H9 (cell line): ENCODE data around the gene CCM2L. TPM values are rescaled to one million over a fixed set of nuclear protein-coding genes. Genes with fewer than 3 reads are reported as not detected.

Experiments
- DNase-seq: peaks from one replicate; pipeline ENCODE4 v3.0.0-alpha.2; 2017
- H2AFZ ChIP-seq: one replicate; pipeline ENCODE4 v1.6.1; 2013; ENCODE audit warnings: mild to moderate bottlenecking, low read length, control low read depth, moderate library complexity
- H2AK5ac ChIP-seq: 2 replicates; pipeline ENCODE4 v1.6.1; 2013; ENCODE audit warnings: low read length, control low read depth, mixed read lengths; ENCODE audit not compliant: insufficient read length
- H2BK120ac ChIP-seq: one replicate; pipeline ENCODE4 v1.6.1; 2013; ENCODE audit warnings: low read depth, mild to moderate bottlenecking, low read length, control low read depth, inconsistent platforms; ENCODE audit not compliant: poor library complexity, severe bottlenecking
- H2BK12ac ChIP-seq: 2 replicates; pipeline ENCODE4 v1.6.1; 2013; ENCODE audit warnings: low read length, control low read depth, mixed read lengths, low read depth; ENCODE audit not compliant: insufficient read length
- H2BK15ac ChIP-seq: 2 replicates; pipeline ENCODE4 v1.6.1; 2013; ENCODE audit warnings: low read depth, low read length, control low read depth
- H2BK20ac ChIP-seq: one replicate; pipeline ENCODE4 v1.6.1; 2013; ENCODE audit warnings: low read depth, mild to moderate bottlenecking, low read length, control low read depth, inconsistent platforms; ENCODE audit not compliant: poor library complexity, severe bottlenecking
- H2BK5ac ChIP-seq: 2 replicates; pipeline ENCODE4 v1.6.1; 2013; ENCODE audit warnings: low read length, control low read depth, mixed read lengths; ENCODE audit not compliant: insufficient read length
- H3K14ac ChIP-seq: 2 replicates; pipeline ENCODE4 v1.6.1; 2013; ENCODE audit warnings: low read length, control low read depth; ENCODE audit not compliant: insufficient read depth
- H3K18ac ChIP-seq: 2 replicates; pipeline ENCODE4 v1.6.1; 2013; ENCODE audit warnings: low read depth, mild to moderate bottlenecking, mixed read lengths, low read length, control low read depth; ENCODE audit not compliant: insufficient read length
- H3K23ac ChIP-seq: 2 replicates; pipeline ENCODE4 v1.6.1; 2013; ENCODE audit warnings: low read length, control low read depth, mixed read lengths, low read depth; ENCODE audit not compliant: insufficient read length
- H3K23me2 ChIP-seq: 2 replicates; pipeline ENCODE4 v1.6.1; 2013; ENCODE audit warnings: low read depth, mild to moderate bottlenecking, mixed read lengths, low read length, control low read depth; ENCODE audit not compliant: insufficient read length, poor library complexity, severe bottlenecking
- H3K27ac ChIP-seq: 2 replicates; pipeline ENCODE4 v1.5.1; 2013; ENCODE audit warnings: low read length, control low read depth, mixed read lengths, low read depth; ENCODE audit not compliant: insufficient read length
- H3K27me3 ChIP-seq: 2 replicates; pipeline ENCODE4 v1.6.1; 2013; ENCODE audit warnings: low read length, control low read depth, inconsistent platforms; ENCODE audit not compliant: insufficient read depth
- H3K4ac ChIP-seq: 2 replicates; pipeline ENCODE4 v1.6.1; 2013; ENCODE audit warnings: low read depth, mild to moderate bottlenecking, control low read depth, inconsistent platforms, low read length, moderate library complexity
- H3K4me1 ChIP-seq: 2 replicates; pipeline ENCODE4 v1.6.1; 2013; ENCODE audit warnings: low read length, control low read depth, inconsistent platforms; ENCODE audit not compliant: insufficient read depth
- H3K4me2 ChIP-seq: 2 replicates; pipeline ENCODE4 v1.6.1; 2013; ENCODE audit warnings: low read length, control low read depth, mixed read lengths; ENCODE audit not compliant: insufficient read length, insufficient read depth
- H3K56ac ChIP-seq: 2 replicates; pipeline ENCODE4 v1.6.1; 2013; ENCODE audit warnings: low read depth, mild to moderate bottlenecking, mixed read lengths, low read length, control low read depth; ENCODE audit not compliant: insufficient read length
- H3K79me1 ChIP-seq: 2 replicates; pipeline ENCODE4 v1.6.1; 2013; ENCODE audit warnings: low read depth, mild to moderate bottlenecking, moderate library complexity, low read length, control low read depth, inconsistent platforms; ENCODE audit not compliant: insufficient read depth, poor library complexity, severe bottlenecking
- H3K79me2 ChIP-seq: 2 replicates; pipeline ENCODE4 v1.6.1; 2013; ENCODE audit warnings: low read length, control low read depth, inconsistent platforms; ENCODE audit not compliant: insufficient read depth
- H3K9ac ChIP-seq: 2 replicates; pipeline ENCODE4 v1.6.1; 2013; ENCODE audit warnings: low read length, control low read depth, mixed read lengths; ENCODE audit not compliant: insufficient read length; ENCODE audit errors: extremely low read depth
- H3K9me3 ChIP-seq: one replicate; pipeline ENCODE4 v1.6.1; 2013; ENCODE audit warnings: low read depth, low read length, inconsistent platforms; ENCODE audit not compliant: control insufficient read depth
- H3T11ph ChIP-seq: one replicate; pipeline ENCODE4 v1.6.1; 2013; ENCODE audit warnings: mild to moderate bottlenecking, low read length, control low read depth, inconsistent platforms
- H4K20me1 ChIP-seq: one replicate; pipeline ENCODE4 v1.6.1; 2013; ENCODE audit not compliant: control insufficient read depth, insufficient read length, insufficient read depth
- H4K5ac ChIP-seq: 2 replicates; pipeline ENCODE4 v1.6.1; 2013; ENCODE audit warnings: low read depth, mild to moderate bottlenecking, mixed read lengths, low read length, control low read depth; ENCODE audit not compliant: insufficient read length
- H4K8ac ChIP-seq: replicated peaks from 2 replicates; pipeline ENCODE4 v1.6.1; 2013; ENCODE audit warnings: low read length, control low read depth, mixed read lengths, low read depth; ENCODE audit not compliant: insufficient read length
- H4K91ac ChIP-seq: 2 replicates; pipeline ENCODE4 v1.6.1; 2013; ENCODE audit warnings: low read depth, mild to moderate bottlenecking, moderate library complexity, mixed read lengths, low read length, control low read depth; ENCODE audit not compliant: insufficient read length
- H3K27ac Mint-ChIP-seq, 3 experiments: 2 replicates in 2 of 3; 3 replicates in 1 of 3; pipeline ENCODE4 v1.8.0; 2020 to 2021; ENCODE audit warnings: mixed read lengths in 3 of 3, mild to moderate bottlenecking in 1 of 3, moderate library complexity in 1 of 3
- H3K27me3 Mint-ChIP-seq: 2 replicates; pipeline ENCODE4 v1.8.0; 2021; ENCODE audit warnings: low read depth, mild to moderate bottlenecking, moderate library complexity, mixed read lengths
- H3K36me3 Mint-ChIP-seq, 3 experiments: 2 replicates in 2 of 3; 3 replicates in 1 of 3; pipeline ENCODE4 v1.8.0; 2020 to 2021; ENCODE audit warnings: low read depth in 3 of 3, mixed read lengths in 3 of 3; ENCODE audit not compliant: insufficient read depth in 1 of 3
- H3K4me1 Mint-ChIP-seq, 2 experiments: 2 replicates each; pipeline ENCODE4 v1.8.0; 2020; ENCODE audit warnings: mixed read lengths in 2 of 2
- H3K4me3 Mint-ChIP-seq, 2 experiments: 2 replicates in 1 of 2; 3 replicates in 1 of 2; pipeline ENCODE4 v1.8.0; 2020 to 2021; ENCODE audit warnings: mild to moderate bottlenecking in 2 of 2, mixed read lengths in 2 of 2, moderate library complexity in 1 of 2
- H3K9me3 Mint-ChIP-seq, 2 experiments: 2 replicates in 1 of 2; 3 replicates in 1 of 2; pipeline ENCODE4 v1.8.0; 2020; ENCODE audit warnings: mild to moderate bottlenecking in 2 of 2, mixed read lengths in 2 of 2, moderate library complexity in 1 of 2
- WGBS: extraction: QIAGEN DNeasy Blood & Tissue Kit; methylation state at CpG from one replicate; pipeline ENCODE4 v1.1.7; 2013; ENCODE audit warnings: missing lambda C conversion rate, low lambda C conversion rate, mixed read lengths; ENCODE audit not compliant: insufficient read length; ENCODE audit errors: extremely low coverage; 5-methylcytosine and 5-hydroxymethylcytosine counted together
- total RNA-seq: library from RNA; stranded (reverse); gene quantifications from 2 replicates; pipeline ENCODE4 v1.2.1, GENCODE V29; 2021
- TF ChIP-seq, protein P1 (sequence below): fragments of 200-600 bp; sonication (generic); conservative IDR thresholded peaks from 3 replicates; pipeline ENCODE4 v1.8.0; 2021; ENCODE audit warnings: antibody characterized with exemption, mild to moderate bottlenecking

Gene CCM2L
- total RNA-seq, 1 experiment from 2014 or later: 4.6 TPM

DNA sequence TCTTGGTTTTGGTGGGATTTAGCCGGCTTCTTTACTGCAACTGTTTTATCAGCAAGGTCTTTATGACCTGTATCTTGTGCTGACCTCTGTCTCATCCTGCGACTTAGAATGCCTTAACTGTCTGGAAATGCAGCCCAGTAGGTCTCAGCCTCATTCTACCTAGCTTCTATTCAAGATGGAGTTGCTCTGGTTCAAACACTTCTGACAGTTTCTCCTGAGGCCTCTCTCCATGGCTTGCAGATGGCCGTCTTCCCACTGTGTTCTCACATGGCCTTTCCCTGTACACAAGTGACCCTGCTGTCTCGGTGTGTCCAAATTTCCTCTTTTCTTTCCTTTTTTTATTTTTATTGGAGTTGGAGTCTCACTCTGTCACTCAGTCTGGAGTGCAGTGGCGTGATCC, 4.2 kb upstream of the CCM2L start:
- H3K27me3 ChIP-seq: no peaks in the 10 kb centered on the region
- no peak overlapping the region for H3K23ac ChIP-seq
- H3K4me1 Mint-ChIP-seq: peaks cover 43 to 48% of the 10 kb centered on the region in 2 experiments
- no peaks in the 10 kb centered on the region for H3K23me2 ChIP-seq
- H3K56ac ChIP-seq: no peak overlapping the region
- no peak for DNase-seq
- no peaks in the 10 kb centered on the region for H3K79me1 ChIP-seq
- no peak overlapping the region for H2BK5ac ChIP-seq
- H3K4ac ChIP-seq: no peak overlapping the region
- H2BK20ac ChIP-seq: no peak overlapping the region
- no peak overlapping the region for H3K4me3 Mint-ChIP-seq
- H3K9ac ChIP-seq: no peak overlapping the region
- no peaks in the 10 kb centered on the region for H4K20me1 ChIP-seq
- peak overlapping the region in 1 of 3 experiments; percentile 56; a peak in 2 of 7 replicates for H3K27ac Mint-ChIP-seq
- no peak overlapping the region for H4K8ac ChIP-seq
- no peak overlapping the region for H2AFZ ChIP-seq
- H3K9me3 ChIP-seq: no peaks in the 10 kb centered on the region
- H4K91ac ChIP-seq: no peak overlapping the region
- H3K36me3 Mint-ChIP-seq: no peaks in the 10 kb centered on the region
- H3K18ac ChIP-seq: no peak overlapping the region
- H3K4me2 ChIP-seq: no peak overlapping the region
- H2BK15ac ChIP-seq: no peak overlapping the region
- no peak overlapping the region for H3T11ph ChIP-seq
- no peaks in the 10 kb centered on the region for H3K79me2 ChIP-seq
- H4K5ac ChIP-seq: no peak overlapping the region
- no peak overlapping the region for H3K27ac ChIP-seq
- no peak overlapping the region for H2BK12ac ChIP-seq
- H3K9me3 Mint-ChIP-seq: no peaks in the 10 kb centered on the region; a peak in 1 of 5 replicates
- no peak overlapping the region for H2BK120ac ChIP-seq
- H3K14ac ChIP-seq: no peak overlapping the region
- peaks cover 8% of the 10 kb centered on the region for H3K27me3 Mint-ChIP-seq
- no peak overlapping the region for H2AK5ac ChIP-seq
- WGBS: no CpG with 5 or more reads among the region's 5 CpGs
- peaks cover 2% of the 10 kb centered on the region; the same call in 1 of the 2 replicates for H3K4me1 ChIP-seq
- TF ChIP-seq, protein P1, sequence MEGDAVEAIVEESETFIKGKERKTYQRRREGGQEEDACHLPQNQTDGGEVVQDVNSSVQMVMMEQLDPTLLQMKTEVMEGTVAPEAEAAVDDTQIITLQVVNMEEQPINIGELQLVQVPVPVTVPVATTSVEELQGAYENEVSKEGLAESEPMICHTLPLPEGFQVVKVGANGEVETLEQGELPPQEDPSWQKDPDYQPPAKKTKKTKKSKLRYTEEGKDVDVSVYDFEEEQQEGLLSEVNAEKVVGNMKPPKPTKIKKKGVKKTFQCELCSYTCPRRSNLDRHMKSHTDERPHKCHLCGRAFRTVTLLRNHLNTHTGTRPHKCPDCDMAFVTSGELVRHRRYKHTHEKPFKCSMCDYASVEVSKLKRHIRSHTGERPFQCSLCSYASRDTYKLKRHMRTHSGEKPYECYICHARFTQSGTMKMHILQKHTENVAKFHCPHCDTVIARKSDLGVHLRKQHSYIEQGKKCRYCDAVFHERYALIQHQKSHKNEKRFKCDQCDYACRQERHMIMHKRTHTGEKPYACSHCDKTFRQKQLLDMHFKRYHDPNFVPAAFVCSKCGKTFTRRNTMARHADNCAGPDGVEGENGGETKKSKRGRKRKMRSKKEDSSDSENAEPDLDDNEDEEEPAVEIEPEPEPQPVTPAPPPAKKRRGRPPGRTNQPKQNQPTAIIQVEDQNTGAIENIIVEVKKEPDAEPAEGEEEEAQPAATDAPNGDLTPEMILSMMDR: no peak
